SW 1271 (cell line): Measurements from ENCODE around the gene TOMM7.
"Not testable (repeated sequence)": the region's sequence is repeated elsewhere in the genome, so short reads cannot be mapped to it uniquely, and the experiment has no call there.

ENCODE experiments used
- DNase-seq, 2 experiments: peaks; one replicate each; lab custom pipeline; 2025; lab: John Stamatoyannopoulos, UW

Gene TOMM7

DNA sequence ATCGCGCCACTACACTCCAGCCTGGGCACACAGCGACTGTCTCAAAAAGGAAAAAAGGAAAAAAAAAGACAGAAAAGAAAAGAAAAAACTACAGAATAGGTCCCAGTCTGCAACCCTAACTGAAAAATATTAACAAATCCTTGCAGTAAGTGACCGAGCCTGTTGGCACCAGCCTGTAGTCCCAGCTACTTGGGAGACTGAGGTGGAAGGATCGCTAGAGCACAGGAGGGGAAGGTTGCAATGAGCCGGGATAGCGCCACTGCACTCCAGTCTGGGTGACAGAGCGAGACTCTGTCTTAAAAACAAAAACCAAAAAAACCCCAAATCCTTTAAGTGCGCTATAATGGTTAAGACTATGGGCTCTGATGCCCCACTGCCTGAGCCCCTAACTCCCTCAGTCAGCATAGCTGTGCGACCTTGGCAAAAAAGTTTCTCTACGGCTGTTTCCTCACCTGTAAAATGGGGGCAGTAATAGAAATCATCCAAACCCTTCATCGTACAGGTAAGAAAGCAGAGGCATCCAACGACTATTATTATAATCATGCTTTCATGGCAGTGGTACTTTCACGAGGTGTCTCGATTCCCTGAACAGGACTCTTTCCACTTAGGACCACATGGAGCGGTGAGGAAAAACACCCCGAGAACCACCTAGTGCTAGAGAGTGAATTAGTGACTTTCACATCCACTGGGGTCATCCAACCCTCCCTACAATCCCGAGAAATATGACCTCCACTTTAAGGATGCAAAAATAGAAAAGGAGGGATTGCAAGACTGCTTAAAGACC is 755 bp downstream of the TOMM7 start:
- no peak for DNase-seq

DNA sequence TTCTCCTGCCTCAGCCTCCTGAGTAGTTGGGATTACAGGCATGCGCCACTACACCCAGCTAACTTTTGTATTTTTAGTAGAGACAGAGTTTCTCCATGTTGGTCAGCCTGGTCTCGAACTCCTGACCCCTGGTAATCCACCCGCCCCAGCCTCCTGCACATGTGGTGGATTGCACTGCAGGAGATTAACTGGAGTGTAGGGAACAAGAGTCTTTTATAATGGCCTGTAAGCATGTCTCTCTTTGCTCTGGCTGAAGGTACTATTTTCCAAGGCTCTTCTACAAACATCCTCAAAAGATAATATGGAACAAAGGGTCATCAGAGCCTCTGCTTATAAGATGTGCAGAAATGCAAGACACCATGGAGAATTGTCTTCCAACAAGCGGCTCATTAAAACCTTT is 3.2 kb downstream of the TOMM7 start:
- DNase-seq: no peak

DNA sequence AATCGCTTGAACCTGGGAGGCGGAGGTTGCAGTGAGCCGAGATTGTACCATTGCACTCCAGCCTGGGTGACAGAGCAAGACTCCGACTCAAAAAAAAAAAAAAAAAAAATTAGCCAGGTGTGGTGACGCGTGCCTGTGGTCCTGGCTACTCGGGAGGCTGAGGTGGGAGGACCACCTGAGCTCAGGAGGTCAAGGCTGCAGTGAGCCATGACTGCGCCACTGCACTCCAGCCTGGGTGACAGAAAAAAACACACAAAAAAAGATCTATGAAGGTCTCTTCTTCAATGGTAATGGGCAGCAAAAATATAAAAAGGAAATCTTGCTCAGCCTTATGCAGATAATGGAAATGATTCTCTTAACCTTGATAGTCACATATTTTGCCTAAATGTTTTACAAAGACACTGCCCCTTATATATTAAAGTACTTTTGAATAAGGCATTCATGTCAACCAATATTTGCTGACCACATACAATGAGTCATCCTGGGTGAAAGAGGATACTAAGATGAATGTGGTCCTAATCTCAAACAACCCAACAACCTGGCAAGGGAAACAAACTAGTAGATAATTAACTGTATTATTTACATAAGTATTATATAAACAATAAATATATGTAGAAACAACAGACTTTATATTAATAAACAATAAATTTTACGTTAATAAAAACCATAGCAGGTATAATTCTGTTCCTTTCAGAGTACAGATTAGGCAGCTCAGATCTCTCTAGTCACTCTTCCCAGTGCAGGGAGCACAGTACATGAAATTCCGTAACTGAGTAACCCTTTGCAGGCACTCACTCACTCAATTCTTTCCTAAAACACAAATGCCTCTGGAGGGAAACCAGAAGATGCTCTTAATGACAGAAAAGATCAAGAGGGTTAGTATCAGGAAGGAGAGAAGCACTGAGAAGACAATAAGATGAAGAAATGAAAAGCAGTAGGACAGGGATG is 8.1 kb downstream of the TOMM7 start:
- peak in 1 of 2 experiments; percentile 36 for DNase-seq

DNA sequence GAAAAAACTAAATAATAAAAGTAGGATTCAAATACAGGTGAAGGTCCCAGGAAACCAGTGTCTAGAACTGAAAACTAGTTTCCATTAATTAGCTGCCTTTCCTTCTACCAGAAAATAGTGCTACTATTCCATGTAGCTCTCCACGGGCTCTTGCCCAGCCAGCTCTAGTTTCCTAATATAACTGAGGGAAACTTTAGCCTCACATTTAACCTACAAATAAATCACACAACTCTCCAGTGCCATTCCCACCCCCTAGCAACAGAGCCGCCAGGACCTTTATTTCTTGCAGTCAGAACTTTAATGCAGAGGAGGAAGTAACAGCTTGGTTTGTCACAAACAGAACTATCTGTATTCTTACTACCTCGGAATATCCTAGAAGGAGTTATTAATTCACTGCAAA is 10.3 kb downstream of the TOMM7 start:
- DNase-seq: no peak

GRCh38 chr7:22811746-22812280 is 10.8 kb downstream of the TOMM7 start:
- DNase-seq: no peak

DNA sequence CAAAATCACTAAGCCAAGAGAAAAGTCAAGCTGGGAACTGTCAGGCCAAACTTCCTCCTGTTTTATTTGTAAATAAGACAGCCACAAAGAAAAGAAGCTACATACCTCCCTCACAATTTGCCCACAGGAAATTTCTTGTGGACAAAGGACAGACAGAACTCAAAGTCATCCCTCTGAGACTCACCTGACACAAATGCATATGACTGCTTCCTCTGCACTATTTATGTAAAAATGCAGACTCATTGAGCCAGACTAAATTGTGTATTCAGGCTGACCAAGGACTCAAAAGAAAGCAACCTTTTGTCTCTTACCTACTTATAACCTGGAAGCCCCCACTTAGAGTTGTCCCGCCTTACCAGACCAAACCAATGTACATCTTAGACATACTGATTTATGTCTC is 11.8 kb downstream of the TOMM7 start:
- DNase-seq: no peak

- DNase-seq: no peak
These were observed 12.6 kb downstream of the TOMM7 start for GRCh38 chr7:22809902-22810642.

DNA sequence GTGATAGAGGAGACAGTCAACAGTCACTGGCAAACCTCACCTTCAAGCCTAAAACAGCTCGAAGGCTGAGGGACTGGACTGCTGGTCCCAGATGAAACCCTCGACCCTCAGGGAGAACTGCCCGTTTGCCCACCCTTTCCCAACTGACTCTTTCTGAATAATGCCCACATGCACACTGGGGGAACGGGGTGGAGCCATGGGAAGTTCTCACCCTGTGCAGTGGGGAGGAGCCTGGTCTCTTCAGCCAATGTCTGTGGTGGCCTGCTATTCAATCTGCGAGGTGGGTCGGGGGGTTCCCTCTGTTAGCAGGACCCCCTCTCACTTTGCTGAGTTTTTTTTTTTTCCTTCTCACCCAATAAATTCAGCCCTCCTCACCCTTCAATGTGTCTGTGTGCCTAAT is 14.5 kb downstream of the TOMM7 start:
- DNase-seq: no peak

- no peak for DNase-seq
These were observed 15.9 kb downstream of the TOMM7 start for GRCh38 chr7:22806752-22807151.

DNA sequence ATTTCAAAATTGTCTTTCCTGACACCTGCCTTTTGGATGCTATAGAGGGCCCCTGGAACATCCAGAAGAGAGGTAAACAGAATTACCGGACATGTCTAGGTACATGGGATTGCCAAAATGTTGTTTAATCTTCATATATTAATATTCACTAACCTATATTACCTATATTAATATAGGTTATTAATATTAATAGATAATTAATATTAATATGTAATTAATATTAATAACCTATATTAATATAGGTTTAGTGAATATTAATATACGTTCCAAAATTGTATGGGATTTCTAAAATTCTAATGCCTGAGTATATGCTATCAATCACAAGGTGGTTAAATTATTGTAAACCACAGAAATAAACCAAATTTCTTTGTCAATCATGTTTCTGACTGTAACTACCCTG is 17.4 kb downstream of the TOMM7 start:
- no peak for DNase-seq

- not testable (repeated sequence) for DNase-seq
These were observed 19.8 kb downstream of the TOMM7 start for GRCh38 chr7:22802831-22803230.

DNA sequence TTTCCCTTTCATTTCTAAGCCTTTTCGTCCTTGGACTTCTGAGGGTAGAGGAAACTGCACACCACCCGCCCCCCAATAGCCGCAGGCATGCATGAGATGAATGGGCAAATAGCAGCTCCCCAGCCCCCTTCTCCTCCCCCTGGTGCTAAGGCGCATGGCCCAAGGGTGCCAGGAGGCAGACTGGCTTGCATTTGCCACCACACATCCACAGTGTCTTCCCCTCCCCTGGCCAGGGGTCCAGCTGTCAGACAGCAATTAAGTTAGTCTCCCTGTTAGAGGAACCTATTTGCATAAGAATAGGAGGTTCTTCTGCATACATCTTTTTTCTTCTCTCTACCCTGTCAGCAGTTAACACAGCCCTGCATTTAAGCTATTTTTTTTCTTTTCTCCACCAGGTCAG is 20.2 kb downstream of the TOMM7 start:
- DNase-seq: no peak

GRCh38 chr7:22801912-22802311 is 20.7 kb downstream of the TOMM7 start:
- DNase-seq: no peak

GRCh38 chr7:22799633-22800032 is 23.0 kb downstream of the TOMM7 start:
- DNase-seq: no peak

GRCh38 chr7:22793593-22794462 is 28.8 kb downstream of the TOMM7 start:
- DNase-seq: no peak

DNA sequence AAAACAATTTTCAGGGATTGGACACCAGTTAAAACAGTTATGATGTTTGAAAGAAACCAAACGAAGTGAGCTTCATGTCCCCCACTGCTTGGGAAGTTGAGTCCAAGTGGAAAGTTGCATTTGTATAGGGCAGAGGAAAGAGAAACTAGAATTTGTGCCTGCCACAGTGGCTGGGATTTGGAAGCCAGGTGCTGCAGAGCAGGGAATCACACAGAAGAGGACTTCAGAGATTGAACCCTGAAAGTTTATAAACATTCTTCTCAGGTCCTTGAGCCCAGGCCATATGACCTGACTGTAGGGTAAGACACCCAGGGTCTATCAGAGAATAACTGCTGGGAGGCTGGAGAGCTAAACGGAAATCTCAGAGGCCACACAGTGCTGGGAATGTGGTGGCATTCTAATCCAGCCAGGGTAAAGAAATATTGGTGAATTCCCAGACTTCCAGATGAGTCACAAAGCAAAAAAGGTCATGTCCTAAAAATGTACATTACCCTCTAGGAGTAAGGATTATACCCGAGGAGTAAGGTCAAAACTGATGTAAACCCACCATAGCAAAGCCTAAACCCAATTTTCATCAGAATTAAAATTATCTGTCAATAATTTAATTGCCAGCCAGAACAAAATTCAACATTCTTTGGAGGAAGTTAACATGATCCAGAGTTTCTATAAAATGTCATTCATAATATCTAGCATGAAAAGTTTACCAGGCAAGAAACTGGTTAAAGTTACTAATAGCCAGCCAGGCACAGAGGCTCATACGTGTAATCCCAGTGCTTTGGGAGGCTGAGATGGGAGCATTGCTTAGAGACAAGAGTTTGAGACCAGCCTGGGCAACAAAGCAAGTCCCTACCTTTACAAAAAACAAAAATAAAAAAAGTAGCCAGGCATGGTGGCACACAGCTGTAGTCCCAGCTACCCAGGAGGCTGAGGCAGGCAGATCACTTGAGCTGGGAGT is 31.2 kb downstream of the TOMM7 start:
- DNase-seq: no peak

DNA sequence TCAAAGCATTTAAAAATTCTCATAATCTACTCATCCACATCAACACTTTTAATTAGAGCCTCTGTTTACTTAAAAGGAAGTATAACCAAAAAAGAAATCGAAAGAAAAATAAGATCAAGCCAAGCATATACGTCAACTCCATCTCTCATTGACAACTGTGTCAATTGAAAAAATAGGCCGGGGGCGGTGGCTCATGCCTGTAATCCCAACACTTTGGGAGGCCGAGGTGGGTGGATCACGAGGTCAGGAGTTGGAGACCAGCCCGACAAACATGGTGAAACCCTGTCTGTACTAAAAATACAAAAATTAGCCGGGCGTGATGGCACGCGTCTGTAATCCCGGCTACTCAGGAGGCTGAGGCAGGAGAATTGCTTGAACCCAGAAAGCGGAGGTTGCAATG is 32.0 kb downstream of the TOMM7 start:
- DNase-seq: not testable (repeated sequence)

- no peak for DNase-seq
These were observed 34.7 kb downstream of the TOMM7 start for GRCh38 chr7:22787951-22788350.

DNA sequence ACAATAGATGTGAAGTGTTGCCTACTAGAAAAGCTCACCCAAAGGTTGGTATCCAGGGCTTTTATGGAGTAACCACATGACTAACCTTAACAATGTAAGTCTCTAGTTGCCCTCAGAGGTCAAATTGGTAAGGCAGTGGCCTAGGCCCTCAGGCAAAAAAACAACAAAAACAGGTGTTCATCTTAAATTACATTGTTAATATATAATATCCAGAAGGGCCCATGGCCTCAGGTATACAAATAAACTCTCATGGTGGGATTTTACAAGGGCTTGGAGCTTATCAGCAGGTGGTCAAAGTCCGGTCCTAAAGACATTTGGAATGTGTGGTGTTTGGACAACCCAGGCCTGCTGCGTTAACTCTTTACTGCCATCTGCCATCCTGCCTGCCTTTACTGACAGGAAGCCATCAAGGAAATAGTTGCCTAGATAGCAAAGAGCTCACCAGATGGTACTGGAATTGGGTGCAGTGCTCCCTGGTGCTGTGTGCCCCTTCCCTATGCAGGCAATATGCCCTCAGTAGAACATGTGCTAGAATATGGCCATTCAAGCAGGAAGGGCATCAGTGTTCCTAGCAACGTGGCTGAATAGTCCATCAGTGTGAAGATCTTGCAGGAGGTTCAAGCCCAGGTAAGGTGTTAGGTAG is 36.2 kb downstream of the TOMM7 start:
- DNase-seq: no peak
